Small intestine (tissue), 4 donors: ENCODE measurements around the gene DMRT3. TPM values are rescaled to one million over a fixed set of nuclear protein-coding genes. Genes with fewer than 3 reads are reported as not detected.

Source experiments
- polyA plus RNA-seq, 4 donors: library from polyadenylated mRNA; stranded (reverse) in 3 of 4; unstranded in 1 of 4; fragments of 200-250 nt in 3 of 4; fragments of 120-200 nt in 1 of 4; gene quantifications; one replicate each; pipeline versions ENCODE4 v1.2.1 to v1.2.3, GENCODE V29; 2013
- donor health status: healthy with polysubstance abuse.
- donor health status: Bipolar disorder and iron deficiency.
- donor health status: healthy.

DMRT3 gene
- polyA plus RNA-seq, 4 donors, result not detected

Other genes with a start within 250 kb of the DMRT3 start
- not detected for gene DMRT1, start 135.0 kb upstream of the DMRT3 start, polyA plus RNA-seq
- under 1 TPM in 1 of 4 donors, not detected in 3; 0.10 TPM for gene DMRT2, start 73.7 kb downstream of the DMRT3 start, polyA plus RNA-seq